NCI-H2107 treated with DMSO at 0.1 percent for 48 hours (cell line): ENCODE data around the gene ARHGEF7.
"Not testable (repeated sequence)": the region's sequence is repeated elsewhere in the genome, so short reads cannot be mapped to it uniquely, and the experiment has no call there.

ENCODE experiments used
- DNase-seq: peaks from one replicate; lab custom pipeline; 2025; ENCODE audit not compliant: unreplicated experiment; lab: John Stamatoyannopoulos, UW

Gene ARHGEF7

GRCh38 chr13:111115061-111115964, at the start of gene ARHGEF7:
ARHGEF7 (plus strand) TSS chr13:111115310; CDS start chr13:111115527, 217 bp downstream.
- no peak for DNase-seq

DNA sequence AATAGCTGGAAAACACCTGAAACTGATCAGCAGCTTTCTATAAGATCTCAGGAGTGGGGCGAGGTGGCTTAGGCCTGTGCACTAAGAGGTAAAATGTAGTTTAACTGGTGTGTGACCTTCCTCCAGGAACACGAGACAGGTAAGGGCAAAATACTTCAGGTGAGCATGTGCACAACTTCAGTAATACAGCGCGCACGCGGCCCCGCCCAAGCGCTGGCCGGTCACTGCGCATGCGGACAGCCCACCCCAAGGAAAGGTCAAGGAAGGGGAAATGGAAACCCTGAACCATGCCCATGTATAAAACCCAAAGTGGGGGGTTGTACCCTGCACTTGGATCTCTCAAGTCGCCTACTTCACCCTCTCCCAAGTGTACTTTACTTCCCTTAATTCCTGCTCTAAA, 49.4 kb upstream of the ARHGEF7 start:
- DNase-seq: no peak

DNA sequence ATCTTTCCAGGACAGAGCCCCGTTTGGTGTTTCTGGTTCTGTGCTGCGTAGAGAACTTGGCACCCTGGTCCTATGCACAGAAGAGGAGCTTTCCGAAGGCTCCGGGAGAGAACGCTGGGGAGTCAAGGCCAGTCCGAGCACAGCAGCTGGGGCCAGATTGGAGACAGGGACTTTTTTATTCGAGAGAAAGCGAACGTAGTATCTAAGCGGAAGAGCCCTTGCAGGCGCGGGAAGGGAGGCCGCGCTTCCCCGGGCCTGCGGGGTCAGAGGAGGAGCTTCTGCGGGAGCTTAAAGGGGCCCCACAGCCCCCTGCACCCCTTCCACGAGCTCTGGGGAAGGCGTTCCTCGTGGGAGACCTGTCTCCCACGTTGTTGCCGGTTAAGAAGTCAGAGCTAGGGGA, 48.6 kb upstream of the ARHGEF7 start:
- no peak for DNase-seq

DNA sequence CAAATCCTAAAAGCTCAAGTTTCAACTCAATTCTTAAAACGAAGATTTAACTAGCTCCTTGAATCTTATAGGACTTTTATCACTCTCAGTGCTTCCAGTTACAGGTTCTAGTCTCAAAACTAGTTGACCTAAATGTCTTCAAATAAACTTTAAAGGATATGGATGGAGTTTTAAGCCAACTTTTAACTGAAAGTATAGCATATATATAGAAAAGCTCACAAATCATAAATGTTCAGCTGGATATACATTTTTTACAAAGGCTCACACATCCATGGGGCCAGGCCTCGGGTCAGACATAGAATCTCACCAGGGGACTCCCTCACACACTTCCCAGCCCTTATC, 47.1 kb upstream of the ARHGEF7 start:
- no peak for DNase-seq

GRCh38 chr13:111071120-111071519, 44.0 kb upstream of the ARHGEF7 start:
- not testable (repeated sequence) for DNase-seq

- DNase-seq: not testable (repeated sequence)
These were observed 43.6 kb upstream of the ARHGEF7 start for GRCh38 chr13:111071526-111071925.

GRCh38 chr13:111074826-111075225, 40.3 kb upstream of the ARHGEF7 start:
- no peak for DNase-seq

DNA sequence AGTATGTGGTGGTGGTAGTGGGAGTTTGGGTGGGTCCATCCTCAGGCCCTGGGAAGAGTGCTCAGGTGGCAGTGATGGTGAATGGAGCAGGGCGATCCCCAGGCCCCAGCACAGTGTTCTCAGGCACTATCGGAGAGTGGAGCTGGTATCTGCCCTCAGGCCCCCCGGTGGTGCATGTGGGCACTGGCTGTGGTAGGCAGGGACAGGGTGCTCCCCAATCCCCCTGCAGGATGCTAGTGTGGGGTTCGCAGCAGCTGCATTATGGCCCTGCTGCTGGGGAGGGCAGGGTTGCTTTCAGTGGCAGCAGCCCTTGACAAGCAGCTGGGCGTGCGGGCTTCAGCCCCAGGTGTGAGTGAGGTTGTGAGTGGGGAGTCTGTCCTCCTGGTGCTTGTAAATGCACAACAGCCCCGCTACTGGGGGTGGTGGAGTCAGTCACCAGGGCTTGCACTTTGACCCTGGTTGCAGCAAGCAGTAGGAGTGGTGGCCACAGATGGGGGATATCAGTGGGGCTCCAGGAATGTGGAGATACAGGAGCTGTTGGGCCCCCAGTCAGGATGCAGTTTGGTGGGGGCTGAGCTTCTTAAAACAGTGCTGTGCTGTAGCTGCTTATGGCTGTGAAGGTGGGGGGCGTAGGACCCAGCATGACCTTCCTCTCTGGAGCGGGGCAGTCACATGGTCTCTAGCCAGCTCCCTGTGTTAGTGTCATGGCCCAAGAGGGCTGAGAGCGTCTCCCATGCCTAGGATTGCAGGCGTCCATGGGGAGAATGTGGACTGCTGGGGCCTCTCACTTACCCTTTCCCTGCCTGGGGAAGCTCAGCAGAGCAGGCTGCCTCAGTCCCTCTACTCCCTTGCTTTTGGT, 38.7 kb upstream of the ARHGEF7 start:
- DNase-seq: no peak

DNA sequence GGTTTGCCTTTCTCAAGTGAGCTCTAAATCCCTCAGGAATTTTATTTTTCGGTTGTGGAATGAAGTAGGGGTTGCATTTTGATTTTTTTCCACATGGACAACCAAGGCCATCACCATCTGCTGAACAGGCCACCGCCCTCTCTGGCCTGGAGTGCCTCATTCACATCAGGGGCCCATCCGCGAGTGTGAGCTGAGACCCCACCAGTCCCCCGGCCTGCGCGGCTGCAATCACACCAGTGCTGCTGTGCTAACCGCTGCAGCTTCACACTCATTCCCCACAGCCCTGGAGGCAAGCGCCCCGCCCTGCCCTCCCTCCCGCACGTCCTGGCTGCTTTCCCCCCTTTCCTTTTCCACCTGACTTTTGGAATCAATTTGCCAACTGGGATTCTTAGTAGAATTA, 35.7 kb upstream of the ARHGEF7 start:
- no peak for DNase-seq

DNA sequence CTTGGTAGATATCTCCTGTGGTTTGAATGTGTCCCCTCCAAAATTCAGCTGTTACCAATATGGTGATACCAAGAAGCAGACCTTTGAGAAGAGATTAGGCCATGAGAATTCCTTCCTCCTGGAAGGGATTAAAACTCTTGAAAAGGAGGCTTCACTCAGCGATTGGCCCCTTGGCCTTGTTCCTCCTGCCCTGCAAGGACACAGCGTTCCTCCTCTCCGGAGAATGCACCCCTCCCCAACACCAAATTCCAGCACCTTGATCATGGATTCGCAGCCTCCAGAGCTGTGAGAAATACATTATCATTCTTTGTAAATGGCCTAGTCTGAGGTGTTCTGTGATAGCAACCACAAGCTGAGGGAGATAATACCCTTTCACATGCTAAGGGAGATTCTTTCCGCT, 34.5 kb upstream of the ARHGEF7 start:
- DNase-seq: no peak

DNA sequence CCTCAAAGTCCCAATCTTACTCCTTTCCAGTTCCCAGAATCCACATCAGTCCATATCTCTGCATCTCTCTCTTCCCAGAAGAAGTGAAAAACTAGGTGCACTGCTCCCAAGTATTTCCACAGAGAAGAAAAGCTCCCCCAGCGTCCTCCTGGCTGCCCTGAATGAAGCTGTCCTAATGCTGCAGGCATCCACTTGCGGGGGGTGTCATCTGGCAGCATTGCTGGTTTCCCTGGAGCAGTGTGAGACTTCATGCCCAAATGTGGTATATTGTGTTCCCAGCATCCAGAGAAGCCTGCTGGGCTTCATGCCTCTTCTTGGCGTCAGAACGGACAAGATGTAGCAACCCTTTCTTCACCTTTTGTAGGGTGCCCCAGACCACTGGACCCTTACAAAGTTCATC, 32.9 kb upstream of the ARHGEF7 start:
- no peak for DNase-seq

DNA sequence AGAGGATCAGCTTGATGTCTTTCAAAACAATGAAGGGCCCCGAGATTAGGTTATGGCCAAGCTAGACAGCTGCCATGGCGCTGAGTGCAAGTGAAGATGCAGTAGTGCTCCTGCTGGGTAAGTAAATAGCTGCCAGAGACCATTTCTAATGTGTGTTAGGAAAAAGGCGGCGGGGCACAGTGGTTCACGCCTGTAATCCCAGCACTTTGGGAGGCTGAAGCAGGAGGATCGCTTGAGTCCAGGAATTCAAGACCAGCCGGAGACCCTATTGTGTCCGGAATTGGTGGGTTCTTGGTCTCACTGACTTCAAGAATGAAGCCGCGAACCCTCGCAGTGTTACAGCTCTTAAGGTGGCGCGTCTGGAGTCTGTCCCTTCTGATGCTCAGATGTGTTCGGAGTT, 32.3 kb upstream of the ARHGEF7 start:
- DNase-seq: not testable (repeated sequence)

DNA sequence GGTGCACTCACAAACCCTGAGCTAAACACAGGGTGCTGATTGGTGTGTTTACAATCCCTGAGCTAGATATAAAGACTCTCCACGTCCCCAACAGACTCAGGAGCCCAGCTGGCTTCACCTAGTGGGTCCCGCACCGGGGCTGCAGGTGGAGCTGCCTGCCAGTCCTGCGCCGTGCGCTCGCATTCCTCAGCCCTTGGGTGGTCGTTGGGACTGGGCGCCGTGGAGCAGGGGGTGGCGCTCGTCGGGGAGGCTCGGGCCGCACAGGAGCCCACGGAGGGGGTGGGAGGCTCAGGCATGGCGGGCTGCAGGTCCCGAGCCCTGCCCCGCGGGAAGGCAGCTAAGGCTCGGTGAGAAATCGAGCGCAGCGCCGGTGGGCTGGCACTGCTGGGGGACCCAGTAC, 31.4 kb upstream of the ARHGEF7 start:
- not testable (repeated sequence) for DNase-seq

- DNase-seq: no peak
These were observed 24.9 kb upstream of the ARHGEF7 start for GRCh38 chr13:111090169-111090568.

DNA sequence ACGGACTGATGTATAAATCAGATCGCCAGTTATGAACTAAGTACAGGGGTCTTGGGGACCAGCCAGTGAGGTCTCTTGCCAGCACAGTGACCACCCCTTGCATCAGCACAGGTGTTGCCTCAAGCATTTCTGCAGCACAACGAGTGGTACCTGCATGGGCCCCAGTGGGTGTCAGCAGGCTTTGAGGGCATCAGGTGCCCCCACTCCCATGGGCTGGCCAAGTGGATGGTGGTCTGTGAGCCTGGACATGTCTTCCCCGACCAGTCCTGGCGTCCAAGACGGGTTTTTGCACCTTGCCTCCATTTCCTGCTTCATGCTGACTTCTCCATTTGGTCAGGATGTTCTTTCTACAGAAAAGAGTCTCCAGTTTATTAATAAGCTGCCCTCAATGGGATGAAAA, 22.4 kb upstream of the ARHGEF7 start:
- no peak for DNase-seq

- no peak for DNase-seq
These were observed 22.0 kb upstream of the ARHGEF7 start for GRCh38 chr13:111093136-111093535.

GRCh38 chr13:111093634-111094033, 21.5 kb upstream of the ARHGEF7 start:
- DNase-seq: no peak

GRCh38 chr13:111095031-111095840, 19.9 kb upstream of the ARHGEF7 start:
- DNase-seq: no peak

- DNase-seq: no peak
These were observed 19.1 kb upstream of the ARHGEF7 start for GRCh38 chr13:111095911-111096501.

- no peak for DNase-seq
These were observed 15.8 kb upstream of the ARHGEF7 start for GRCh38 chr13:111099290-111099689.

GRCh38 chr13:111110054-111110453, 5.1 kb upstream of the ARHGEF7 start:
- no peak for DNase-seq
